Spleen (tissue), 7 donors: ENCODE measurements around the gene JOSD1.

Experiments
- CTCF ChIP-seq, 11 experiments: fragments of 200-600 bp in 7 of 11; fragments of 450-650 bp in 4 of 11; sonication (generic) in 4 of 11; IDR thresholded peaks in 8 of 11; conservative IDR thresholded peaks in 3 of 11; 1 replicate in 7 of 11; 2 replicates in 4 of 11; pipeline versions ENCODE4 v1.4.0 to v1.8.0; 2016 to 2021; ENCODE audit warnings: antibody characterized with exemption in 11 of 11, inconsistent platforms in 4 of 11, mild to moderate bottlenecking in 1 of 11
- POLR2A ChIP-seq, 3 donors: fragments of 450-650 bp; IDR thresholded peaks; one replicate each; pipeline ENCODE4 v1.5.1; 2017; ENCODE audit warnings: antibody characterized with exemption in 3 of 3, mild to moderate bottlenecking in 1 of 3
- POLR2AphosphoS5 ChIP-seq, 3 donors: sonication (generic); formaldehyde crosslinking; IDR thresholded peaks; one replicate each; pipeline ENCODE4 v1.5.1; 2017; ENCODE audit warnings: antibody characterized with exemption in 3 of 3
- donor health status: DM: no; HTN: no; CAD: no; lungs with moderate emphysema.
- donor health status: DM: no; HTN: no; CAD: no.
- donor health status: DM: no; HTN: no; CAD: no.

- TF ChIP-seq CTCF (IDR thresholded peaks at IDR 0.05 in 8 of 11, conservative IDR thresholded peaks at IDR 0.05 in 3 of 11) (no peak), POLR2AphosphoS5 (IDR thresholded peaks at IDR 0.05) (no peak), POLR2A (IDR thresholded peaks at IDR 0.05) (no peak)
These were observed 13.2 kb upstream of the JOSD1 start for GRCh38 chr22:38713921-38714320.
